ENCODE measurements around the gene UNC13A.

UNC13A gene

GRCh38 chr19:17687857-17688784, at the start of gene UNC13A:
Gene UNC13A, minus strand, starts transcription at chr19:17688354. Its CDS starts 155 bp downstream, at chr19:17688199.
- no peak for DNase-seq

- no peak for DNase-seq
These were observed 49.6 kb upstream of the UNC13A start for GRCh38 chr19:17737690-17738153.

GRCh38 chr19:17735410-17735809, 47.3 kb upstream of the UNC13A start:
- no peak for DNase-seq

- no peak for DNase-seq
These were observed 46.0 kb upstream of the UNC13A start for GRCh38 chr19:17734146-17734545.

DNA sequence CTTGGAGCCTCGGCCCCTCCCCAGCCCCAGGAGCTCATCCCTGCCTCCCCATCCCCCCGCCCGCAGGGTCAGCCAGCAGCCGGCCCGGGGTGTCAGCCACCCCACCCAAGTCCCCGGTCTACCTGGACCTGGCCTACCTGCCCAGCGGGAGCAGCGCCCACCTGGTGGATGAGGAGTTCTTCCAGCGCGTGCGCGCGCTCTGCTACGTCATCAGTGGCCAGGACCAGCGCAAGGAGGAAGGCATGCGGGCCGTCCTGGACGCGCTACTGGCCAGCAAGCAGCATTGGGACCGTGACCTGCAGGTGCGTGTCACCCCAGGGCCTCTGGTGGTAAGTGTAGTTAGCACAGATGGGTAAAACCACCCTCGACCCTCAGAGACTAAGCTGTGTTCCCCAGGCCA, 45.0 kb upstream of the UNC13A start:
- DNase-seq = no peak

GRCh38 chr19:17727843-17728242, 39.7 kb upstream of the UNC13A start:
- no peak for DNase-seq

DNA sequence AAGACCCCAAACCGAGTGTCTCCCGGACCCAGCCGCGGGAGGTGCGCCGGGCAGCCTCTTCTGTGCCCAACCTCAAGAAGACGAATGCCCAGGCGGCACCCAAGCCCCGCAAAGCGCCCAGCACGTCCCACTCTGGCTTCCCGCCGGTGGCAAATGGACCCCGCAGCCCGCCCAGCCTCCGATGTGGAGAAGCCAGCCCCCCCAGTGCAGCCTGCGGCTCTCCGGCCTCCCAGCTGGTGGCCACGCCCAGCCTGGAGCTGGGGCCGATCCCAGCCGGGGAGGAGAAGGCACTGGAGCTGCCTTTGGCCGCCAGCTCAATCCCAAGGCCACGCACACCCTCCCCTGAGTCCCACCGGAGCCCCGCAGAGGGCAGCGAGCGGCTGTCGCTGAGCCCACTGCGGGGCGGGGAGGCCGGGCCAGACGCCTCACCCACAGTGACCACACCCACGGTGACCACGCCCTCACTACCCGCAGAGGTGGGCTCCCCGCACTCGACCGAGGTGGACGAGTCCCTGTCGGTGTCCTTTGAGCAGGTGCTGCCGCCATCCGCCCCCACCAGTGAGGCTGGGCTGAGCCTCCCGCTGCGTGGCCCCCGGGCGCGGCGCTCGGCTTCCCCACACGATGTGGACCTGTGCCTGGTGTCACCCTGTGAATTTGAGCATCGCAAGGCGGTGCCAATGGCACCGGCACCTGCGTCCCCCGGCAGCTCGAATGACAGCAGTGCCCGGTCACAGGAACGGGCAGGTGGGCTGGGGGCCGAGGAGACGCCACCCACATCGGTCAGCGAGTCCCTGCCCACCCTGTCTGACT, 39.0 kb upstream of the UNC13A start:
- no peak for DNase-seq

- no peak for DNase-seq
These were observed 38.1 kb upstream of the UNC13A start for GRCh38 chr19:17726136-17726741.

- DNase-seq = no peak
These were observed 37.4 kb upstream of the UNC13A start for GRCh38 chr19:17725422-17726078.

GRCh38 chr19:17724655-17725054, 36.5 kb upstream of the UNC13A start:
- no peak for DNase-seq

DNA sequence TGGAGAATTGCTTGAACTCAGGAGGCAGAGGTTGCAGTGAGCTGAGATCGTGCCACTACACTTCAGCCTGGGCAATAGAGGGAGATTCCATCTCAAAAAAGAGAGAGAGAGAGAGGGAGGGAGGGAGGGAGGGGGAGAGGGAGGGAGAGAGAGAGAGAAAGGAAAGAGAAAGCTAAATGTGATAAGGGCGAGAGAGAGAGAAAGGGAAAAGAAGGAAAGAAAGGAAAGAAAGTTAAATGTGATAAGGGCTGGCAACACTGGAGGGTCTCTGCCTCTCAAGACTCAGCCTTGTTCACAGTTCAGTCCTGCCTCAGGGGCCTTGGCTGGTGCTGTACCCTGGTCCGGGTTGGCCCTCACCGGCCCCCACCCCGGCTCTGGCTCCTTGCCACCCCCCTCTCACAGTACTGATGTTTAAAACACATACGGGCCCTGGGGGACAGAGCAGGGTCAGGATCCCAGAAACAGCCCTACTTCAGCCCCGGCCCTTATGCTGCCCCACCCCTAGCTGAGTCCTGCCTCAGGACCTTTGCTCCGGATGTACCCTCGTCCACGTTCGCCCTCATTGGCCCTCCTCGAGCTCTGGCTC, 34.6 kb upstream of the UNC13A start:
- no peak for DNase-seq

DNA sequence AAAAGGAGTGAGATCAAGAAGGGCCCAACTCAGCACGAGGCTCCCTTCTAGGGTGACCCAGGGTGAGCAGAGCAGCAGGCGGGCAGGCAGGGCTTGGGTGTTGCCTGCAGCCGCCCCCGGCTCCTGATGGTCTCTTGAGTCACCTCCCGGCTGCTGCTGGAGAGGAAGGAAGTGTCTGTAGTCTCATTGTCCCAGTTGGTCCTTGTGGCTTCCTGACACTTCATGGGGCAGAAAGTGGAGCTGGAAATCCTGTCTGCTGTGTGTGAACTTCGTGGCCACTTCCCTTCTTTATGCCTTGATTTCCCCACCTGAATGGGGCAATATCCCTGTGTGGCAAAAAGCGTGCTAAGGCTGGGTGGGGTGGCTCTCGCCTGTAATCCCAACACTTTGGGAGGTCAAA, 33.7 kb upstream of the UNC13A start:
- DNase-seq = no peak

GRCh38 chr19:17721111-17721628, 33.0 kb upstream of the UNC13A start:
- DNase-seq = no peak

- no peak for DNase-seq
These were observed 32.3 kb upstream of the UNC13A start for GRCh38 chr19:17720440-17720839.

DNA sequence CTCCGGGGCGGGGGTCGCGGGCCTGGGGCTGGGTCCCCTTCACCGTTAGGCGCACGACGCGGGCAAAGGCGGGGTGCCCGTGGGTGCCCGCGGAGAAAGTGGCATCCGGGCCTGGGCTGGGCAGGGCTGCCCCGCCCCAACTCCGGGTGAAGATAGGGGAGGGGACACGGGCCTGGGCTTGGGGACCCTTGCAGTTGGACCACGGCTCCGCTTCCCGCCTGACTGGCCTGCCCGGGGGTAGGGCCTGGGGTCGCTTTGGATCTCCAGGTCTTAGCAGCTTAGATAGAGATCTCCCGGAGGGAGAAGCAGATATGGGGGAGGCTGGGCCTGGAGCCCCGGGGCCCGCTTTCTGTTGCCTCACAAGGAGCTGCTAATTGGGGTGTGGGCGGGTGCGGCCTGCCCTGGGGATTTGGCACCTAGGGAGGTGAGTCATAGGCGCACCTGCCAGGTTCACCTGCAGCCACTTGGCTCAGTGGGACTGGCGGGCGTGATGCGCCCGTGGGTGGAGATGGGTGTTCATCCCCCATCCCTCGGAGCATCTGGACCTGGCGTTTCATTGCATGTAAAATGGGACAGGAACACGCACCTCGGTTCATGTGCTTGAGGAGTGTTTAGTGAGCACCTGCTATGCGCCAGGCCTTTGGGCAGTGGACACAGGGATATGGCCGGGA, 31.7 kb upstream of the UNC13A start:
- DNase-seq = no peak

- DNase-seq = no peak
These were observed 31.0 kb upstream of the UNC13A start, which contains the start of gene MAP1S for GRCh38 chr19:17718947-17719711. Gene MAP1S, plus strand, starts transcription at chr19:17719480. Its CDS starts 23 bp downstream, at chr19:17719503.

GRCh38 chr19:17718550-17718946, 30.4 kb upstream of the UNC13A start:
- DNase-seq = no peak

- no peak for DNase-seq
These were observed 28.3 kb upstream of the UNC13A start for GRCh38 chr19:17716309-17716929.

- DNase-seq = no peak
These were observed 23.7 kb upstream of the UNC13A start for GRCh38 chr19:17711851-17712250.

DNA sequence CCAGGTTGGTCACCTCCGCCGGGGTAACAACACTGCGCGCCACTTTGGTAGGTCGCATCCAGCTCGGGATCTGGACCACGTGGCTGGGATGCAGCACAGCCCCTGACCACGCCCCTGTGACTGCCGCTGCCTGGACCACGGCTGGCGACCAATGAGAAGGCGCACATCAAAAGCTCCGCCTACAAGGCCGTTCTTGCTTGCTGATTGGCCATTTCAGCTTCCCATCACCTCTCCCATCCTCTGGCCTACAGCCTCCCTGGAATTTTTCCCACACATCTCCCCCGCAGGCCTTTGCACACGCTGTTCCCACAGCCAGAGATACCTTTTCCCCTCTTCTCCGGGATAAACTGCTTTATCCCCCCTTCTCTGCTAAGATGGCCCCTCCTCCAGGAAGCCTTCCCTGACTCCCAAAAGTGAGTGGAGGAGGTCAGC, 18.6 kb upstream of the UNC13A start:
- no peak for DNase-seq

All from NCI-H1436 treated with DMSO at 0.1 percent for 48 hours (cell line).